NT2/D1 (cell line): Measurements from ENCODE around the gene RAB34.

Experiments used
- SUZ12 ChIP-seq: IDR thresholded peaks from 2 replicates; pipeline ENCODE4 v1.6.1; 2011; ENCODE audit not compliant: insufficient read length, insufficient read depth; ENCODE audit errors: extremely low read depth
- YY1 ChIP-seq: IDR thresholded peaks from 2 replicates; pipeline ENCODE4 v1.6.1; 2011; ENCODE audit not compliant: insufficient read length, insufficient read depth
- ZNF274 ChIP-seq: IDR thresholded peaks from 2 replicates; pipeline ENCODE4 v1.6.1; 2011; ENCODE audit warnings: mild to moderate bottlenecking, low read depth, low read length

DNA sequence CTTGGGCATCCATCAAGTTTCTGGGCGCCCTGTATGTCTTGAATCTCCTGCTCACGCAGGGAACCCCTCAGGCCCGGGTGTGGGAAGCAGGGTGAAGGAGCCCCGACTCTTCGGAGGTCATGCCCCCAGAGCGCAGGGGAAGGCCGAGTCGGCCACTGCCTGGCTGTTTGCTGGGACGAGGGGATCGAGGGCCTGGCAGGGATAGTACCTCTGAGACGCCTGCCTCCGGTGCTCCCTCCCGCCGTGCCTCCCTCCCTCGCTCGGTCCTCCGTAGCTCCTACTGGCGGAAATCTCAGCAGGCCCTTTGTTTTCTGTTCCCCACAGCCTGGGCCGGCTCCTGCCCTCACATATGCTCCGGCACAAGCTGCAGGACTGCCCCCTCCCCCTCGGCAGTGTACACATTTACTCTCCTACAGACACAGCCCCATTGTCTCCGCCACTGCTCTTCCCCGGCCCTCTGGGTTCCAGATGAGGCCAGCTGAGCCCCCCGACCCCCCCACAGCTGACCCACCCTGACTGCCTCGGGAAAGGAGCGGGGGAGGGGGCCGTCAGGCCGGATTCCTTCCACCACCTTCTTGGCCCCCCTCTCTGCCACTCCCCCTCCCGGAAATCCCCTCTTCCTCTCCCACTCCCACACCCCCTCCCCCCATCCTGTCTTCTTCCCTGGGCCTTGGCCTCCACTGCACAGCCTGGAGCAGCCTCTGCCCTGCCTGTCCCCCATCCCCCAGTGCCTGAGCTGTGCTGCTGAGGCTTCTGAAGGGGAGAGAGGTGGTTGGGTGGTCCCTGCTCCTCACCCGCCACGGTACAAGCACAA, 27.5 kb upstream of the RAB34 start:
- TF ChIP-seq SUZ12, result no peak
- TF ChIP-seq YY1, result no peak
- TF ChIP-seq ZNF274, result no peak
